ENCODE data around the gene PPM1N.
A peak's percentile ranks its signal among the peaks of the same experiment; 100 is the strongest.

DNA sequence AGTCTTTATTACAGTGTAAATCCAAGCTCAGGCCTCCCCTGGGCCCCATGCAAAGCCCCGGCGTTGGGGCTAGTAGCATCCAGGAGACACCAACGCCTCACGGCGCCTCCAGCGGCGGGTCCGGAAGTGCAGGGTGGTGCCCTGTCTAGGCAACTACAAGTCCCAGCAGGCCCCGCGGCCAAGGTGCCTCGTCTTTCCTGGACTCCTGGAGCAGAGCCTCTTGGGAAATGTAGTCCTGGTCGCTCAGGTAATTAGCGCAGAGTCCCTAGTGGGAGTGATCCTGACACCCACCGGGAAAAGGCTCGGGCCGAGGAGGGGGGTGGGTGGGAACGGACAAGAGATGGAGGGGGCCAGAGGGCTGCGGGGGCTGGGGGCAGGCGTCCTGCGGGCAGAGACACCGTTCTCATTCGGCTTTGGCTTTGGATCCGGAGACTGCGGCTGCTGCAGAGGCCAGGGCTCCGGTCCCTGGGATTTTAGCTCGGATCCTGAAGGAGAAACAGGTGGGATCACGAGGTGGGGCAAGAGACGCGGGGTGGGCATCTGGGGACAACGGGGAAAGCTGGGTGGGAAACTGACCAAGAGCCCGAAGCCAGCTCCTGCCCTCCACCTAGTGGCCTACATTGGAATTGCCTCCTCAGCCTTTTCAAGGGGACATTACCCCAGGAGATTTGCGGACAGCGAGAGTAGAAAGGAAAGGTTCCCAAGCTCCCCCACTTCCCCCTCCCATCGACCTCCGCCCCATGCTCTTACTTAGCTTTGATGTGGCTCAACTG lies 12.8 kb upstream of the PPM1N start:
- TF ChIP-seq, protein P1, sequence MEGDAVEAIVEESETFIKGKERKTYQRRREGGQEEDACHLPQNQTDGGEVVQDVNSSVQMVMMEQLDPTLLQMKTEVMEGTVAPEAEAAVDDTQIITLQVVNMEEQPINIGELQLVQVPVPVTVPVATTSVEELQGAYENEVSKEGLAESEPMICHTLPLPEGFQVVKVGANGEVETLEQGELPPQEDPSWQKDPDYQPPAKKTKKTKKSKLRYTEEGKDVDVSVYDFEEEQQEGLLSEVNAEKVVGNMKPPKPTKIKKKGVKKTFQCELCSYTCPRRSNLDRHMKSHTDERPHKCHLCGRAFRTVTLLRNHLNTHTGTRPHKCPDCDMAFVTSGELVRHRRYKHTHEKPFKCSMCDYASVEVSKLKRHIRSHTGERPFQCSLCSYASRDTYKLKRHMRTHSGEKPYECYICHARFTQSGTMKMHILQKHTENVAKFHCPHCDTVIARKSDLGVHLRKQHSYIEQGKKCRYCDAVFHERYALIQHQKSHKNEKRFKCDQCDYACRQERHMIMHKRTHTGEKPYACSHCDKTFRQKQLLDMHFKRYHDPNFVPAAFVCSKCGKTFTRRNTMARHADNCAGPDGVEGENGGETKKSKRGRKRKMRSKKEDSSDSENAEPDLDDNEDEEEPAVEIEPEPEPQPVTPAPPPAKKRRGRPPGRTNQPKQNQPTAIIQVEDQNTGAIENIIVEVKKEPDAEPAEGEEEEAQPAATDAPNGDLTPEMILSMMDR (IDR thresholded peaks at IDR 0.05; ENCODE audit: insufficient read depth, low read length): peak; percentile 99
- TF ChIP-seq GABPA (IDR thresholded peaks at IDR 0.05; ENCODE audit: low read depth): peak; percentile 51
- TF ChIP-seq POLR2AphosphoS5 (IDR thresholded peaks at IDR 0.05; ENCODE audit: low read depth): no peak
